ENCODE results near the gene GFOD1.

DNA sequence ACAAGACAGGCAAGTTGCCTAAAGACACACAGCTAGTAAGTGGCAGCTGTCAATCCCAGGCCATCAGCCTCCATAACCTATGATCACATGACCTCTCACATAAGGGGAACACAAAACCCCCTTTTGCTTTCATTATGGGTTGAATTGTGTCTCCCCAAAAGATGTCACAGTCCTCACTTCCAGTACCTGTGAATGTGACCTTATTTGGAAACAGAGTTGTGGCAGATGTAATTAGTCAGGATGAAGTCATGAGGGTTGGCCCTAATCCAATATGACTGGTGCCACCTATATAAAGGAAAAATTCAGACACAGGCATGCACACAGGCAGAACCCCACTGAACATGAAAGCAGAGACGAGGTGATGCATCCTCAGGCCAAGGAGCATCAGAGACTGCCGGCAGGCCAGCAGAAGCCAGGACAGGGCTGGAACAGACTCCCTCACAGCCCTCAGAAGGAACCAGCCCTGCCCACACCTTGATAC lies 33.6 kb downstream of the GFOD1 start:
- TF ChIP-seq, protein P1, sequence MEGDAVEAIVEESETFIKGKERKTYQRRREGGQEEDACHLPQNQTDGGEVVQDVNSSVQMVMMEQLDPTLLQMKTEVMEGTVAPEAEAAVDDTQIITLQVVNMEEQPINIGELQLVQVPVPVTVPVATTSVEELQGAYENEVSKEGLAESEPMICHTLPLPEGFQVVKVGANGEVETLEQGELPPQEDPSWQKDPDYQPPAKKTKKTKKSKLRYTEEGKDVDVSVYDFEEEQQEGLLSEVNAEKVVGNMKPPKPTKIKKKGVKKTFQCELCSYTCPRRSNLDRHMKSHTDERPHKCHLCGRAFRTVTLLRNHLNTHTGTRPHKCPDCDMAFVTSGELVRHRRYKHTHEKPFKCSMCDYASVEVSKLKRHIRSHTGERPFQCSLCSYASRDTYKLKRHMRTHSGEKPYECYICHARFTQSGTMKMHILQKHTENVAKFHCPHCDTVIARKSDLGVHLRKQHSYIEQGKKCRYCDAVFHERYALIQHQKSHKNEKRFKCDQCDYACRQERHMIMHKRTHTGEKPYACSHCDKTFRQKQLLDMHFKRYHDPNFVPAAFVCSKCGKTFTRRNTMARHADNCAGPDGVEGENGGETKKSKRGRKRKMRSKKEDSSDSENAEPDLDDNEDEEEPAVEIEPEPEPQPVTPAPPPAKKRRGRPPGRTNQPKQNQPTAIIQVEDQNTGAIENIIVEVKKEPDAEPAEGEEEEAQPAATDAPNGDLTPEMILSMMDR (IDR thresholded peaks at IDR 0.05) = no peak
- TF ChIP-seq POLR2A (IDR thresholded peaks at IDR 0.05) (no peak), EP300 (IDR thresholded peaks at IDR 0.05) (no peak)
